ENCODE data around the gene MED15.
A peak's percentile ranks its signal among the peaks of the same experiment; 100 is the strongest.

MED15 gene

DNA sequence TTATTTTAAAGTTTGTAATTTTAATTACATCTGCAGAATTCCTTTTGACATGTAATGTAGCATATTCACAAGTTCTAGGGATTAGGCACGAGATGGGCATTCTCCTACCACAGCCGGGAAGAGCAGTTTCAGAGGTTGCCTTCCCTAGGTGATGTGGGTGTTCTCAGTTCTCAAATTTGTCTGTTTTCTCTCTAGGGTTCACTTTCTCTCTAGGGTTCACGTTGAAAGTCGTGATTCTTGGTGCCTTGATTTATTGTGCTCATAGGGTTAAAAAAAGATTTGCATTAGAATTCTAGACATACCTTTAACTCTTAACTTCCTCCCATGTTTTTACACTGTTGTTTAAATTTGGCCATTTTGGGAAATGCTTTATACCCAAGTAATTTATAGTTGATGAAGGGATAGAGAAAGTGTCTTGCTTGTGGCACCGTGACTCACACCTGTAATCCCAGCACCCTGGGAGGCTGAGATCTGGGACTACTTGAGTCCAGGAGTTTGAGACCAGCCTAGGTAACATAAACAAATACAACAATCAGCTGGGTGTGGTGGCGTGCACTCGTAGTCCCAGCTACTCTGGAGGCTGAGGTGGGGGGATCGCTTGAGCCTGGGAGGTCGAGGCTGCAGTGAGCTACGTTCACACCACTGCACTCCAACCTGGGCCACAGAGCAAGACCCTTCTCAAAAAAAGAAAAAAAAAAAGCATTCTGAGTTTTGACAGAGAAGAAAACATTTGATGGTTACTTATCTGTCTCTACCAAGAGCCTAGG lies 3.6 kb downstream of the MED15 start:
- no peak for DNase-seq

DNA sequence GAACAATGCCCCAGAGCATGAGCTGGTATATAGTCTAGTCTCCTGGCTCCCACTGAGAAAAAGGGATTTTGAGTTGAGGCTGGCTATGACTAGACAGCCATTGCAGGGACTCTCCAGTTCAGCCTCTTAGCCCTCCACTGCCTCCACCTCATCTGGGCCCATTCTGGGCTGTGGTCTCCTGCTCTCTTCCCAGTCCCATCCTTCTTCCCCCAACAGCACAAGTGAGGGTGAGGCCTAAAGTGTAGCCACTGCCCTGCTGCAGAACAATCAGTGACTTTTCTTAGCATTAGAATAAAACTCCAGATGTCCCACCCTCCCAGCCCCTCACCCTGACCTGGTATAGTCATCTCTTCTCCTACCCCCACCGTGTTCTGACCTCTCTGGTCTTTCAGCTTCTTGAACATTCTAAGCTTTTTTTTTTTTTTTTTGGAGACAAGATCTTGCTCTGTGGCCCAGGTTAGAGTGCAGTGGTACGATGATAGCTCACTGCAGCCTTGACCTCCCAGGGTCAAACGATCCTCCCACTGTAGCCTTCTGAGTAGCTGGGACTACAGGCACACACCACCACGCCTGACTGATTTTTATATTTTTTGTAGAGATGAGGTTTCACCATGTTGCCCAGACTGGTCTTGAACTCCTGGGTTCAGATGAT lies 4.3 kb downstream of the MED15 start:
- no peak for DNase-seq

- peak; percentile 29 to 44 for DNase-seq
These were observed 7.4 kb downstream of the MED15 start for GRCh38 chr22:20514658-20515406.

- DNase-seq: no peak
These were observed 9.0 kb downstream of the MED15 start for GRCh38 chr22:20516399-20516798.

- DNase-seq: no peak
These were observed 10.0 kb downstream of the MED15 start for GRCh38 chr22:20517422-20517821.

GRCh38 chr22:20517841-20518592 lies 10.6 kb downstream of the MED15 start:
- no peak for DNase-seq

DNA sequence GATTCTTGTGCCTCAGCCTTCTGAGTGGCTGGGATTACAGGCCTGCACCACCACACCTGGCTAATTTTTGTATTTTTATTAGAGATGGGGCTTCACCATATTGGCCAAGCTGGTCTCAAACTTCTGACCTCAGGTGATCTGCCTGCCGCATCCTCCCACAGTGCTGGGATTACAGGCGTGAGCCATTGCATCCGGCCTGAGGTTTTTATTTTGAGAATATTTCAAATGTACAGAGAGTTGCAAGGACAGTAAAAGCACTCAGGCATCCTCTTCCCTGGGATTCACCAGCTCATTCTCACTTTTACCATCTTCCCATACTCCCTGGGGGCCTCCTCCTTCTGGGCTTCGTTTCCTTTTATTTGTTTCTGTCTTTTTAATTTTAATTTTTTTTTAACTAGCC lies 12.1 kb downstream of the MED15 start:
- DNase-seq: no peak

DNA sequence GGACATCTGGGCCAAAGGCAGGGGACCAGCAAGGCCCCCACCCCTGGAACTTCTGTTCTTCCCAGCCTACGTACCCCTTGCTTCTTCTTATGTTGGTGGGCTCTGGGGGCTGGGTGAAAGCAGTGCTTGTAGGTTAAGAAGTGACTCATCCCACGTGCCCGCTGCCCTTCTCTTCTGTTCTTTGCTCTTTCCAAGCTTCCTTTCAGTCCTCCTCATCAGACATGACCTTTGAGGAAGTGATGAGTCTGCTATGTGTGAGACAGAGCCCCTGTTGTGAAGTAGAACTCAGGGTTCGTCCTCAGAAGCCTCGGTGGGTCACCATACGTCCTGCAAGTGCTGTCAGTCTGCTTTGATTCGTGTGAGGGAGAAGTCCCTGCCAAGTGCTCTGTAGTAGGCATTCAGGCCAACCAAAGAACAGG lies 12.7 kb downstream of the MED15 start:
- peak; percentile 42 to 57 for DNase-seq

DNA sequence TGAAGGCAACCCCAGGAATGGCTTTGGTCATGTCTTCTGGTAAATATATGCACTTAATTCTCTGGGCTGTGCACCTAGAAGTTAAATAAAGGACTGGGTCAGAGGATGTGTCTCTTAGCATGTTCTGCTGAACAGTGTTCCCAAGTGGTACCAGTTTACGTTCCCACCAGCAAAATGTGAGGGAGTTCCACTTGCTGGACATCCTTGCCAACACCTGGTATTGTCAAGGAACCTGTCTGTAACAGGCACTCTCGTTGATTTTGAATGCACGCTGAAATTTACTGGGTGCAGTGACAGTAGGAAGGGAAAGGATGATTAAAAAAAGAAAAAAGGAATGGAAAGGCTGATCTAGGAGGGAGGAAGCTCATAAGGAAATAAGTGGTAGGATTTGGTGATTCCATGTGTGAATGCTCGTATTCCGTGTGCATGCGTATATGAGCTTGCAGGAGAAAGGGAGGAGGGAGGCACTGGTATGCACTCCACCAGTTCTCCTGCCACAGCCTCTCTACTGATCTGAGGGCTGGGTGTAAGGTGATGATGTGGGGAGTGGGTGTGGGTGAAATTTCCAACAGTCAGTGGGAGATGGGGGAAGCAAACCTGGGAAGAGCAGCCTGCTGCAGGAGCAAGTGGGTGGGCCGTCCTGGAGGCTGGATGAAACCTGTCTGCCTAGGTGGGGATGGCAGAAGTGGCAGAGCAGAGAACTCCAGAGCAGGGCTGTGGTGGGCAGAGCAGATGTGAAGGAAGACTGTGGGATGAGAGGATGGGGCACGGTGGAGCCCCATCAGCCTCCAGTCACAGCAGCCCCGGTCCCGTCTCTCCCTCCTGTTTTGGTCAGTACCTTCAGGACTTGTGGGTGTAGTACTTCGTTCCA lies 15.0 kb downstream of the MED15 start:
- DNase-seq: no peak

GRCh38 chr22:20523086-20523983 lies 15.9 kb downstream of the MED15 start:
- peak; percentile 40 to 44 for DNase-seq

DNA sequence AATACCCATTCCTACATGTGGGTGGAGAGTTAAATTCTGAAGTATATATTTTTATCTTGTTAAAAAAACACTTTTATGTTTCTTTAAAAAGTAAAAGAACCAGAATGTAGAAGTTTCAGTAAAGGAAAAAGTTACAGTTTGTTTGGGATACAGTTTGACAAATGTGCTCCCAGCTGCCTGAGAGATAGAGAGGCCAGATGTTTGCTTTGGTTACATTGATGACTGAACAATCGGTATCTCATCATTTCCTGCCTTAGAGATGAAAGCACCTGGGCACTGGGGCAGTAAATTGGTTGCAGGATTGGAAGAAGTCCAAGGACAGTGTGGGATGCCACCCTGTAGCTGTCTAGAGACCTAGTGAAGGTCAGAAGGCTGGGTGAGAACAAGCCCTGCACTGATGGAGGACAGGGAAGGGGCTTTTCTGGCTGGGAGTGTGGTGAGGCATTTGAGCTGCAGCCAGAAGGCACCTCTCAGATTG lies 16.6 kb downstream of the MED15 start:
- peak; percentile 36 for DNase-seq

DNA sequence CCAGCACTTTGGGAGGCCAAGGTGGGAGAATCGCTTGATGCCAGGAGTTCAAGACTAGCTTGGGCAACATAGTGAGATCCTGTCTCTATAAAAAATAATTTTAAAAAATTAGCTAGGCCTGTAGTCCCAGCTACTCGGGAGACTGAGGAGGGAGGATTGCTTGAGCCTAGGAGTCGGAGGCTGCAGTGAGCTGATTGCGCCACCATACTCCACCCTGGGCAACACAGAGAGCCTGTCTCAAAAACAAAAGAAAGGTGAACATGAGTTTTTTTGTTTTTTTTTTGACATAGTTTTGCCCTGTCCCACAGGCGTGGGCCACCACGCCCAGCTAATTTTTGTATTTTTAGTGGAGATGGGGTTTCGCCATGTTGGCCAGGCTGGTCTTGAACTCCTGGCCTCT lies 17.6 kb downstream of the MED15 start:
- no peak for DNase-seq

- DNase-seq: no peak
These were observed 18.9 kb downstream of the MED15 start for GRCh38 chr22:20526305-20526627.

DNA sequence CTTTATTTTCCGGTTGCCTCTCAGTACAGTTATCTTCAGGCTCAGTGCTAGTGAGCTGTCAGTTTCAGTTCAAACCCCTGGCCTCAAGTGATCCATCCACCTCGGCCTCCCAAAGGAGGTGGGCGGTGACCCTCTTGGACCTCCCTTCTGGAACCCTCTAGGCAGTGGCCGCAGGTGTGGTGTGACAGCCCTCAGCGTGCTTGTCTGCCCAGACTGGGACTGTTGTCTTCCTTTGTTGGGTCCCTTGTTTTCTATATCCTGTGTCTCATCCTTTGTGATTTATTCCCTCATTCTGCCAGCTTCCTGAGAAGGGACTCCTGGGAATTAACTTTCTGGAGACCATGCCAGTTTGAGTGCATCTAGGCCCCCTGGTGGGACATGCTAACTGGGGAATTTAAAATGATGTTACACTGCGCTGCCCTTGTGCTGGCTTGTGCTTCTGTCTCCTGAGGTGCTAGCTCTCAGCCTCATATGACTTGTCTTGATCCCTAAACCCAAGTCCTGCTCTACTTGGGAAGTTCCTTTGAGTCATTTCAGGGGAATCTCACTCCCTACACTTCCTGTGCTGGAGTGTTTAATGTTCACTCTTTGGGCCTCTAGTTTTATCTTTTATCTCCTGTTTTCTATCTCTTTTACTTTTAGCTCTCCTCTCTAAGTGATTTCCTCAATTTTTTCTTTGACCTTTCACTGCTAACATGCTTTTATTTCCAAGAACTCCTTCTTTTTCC lies 19.4 kb downstream of the MED15 start:
- DNase-seq: no peak

GRCh38 chr22:20528405-20528978 lies 21.1 kb downstream of the MED15 start:
- DNase-seq: no peak

- DNase-seq: no peak
These were observed 23.2 kb downstream of the MED15 start for GRCh38 chr22:20530368-20531153.

DNA sequence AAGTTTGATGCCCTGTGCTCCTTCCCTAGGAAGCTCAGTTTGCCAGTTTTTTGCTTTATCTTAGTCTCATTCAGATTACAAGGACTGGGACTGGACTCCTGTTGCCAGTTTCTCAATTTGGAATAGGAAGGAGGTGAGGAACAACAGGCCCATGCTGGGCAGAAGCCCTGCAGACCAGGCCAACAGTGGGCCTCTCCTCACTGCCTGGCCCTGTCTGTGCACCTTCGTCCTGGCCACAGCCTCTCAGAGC lies 23.7 kb downstream of the MED15 start:
- DNase-seq: no peak

DNA sequence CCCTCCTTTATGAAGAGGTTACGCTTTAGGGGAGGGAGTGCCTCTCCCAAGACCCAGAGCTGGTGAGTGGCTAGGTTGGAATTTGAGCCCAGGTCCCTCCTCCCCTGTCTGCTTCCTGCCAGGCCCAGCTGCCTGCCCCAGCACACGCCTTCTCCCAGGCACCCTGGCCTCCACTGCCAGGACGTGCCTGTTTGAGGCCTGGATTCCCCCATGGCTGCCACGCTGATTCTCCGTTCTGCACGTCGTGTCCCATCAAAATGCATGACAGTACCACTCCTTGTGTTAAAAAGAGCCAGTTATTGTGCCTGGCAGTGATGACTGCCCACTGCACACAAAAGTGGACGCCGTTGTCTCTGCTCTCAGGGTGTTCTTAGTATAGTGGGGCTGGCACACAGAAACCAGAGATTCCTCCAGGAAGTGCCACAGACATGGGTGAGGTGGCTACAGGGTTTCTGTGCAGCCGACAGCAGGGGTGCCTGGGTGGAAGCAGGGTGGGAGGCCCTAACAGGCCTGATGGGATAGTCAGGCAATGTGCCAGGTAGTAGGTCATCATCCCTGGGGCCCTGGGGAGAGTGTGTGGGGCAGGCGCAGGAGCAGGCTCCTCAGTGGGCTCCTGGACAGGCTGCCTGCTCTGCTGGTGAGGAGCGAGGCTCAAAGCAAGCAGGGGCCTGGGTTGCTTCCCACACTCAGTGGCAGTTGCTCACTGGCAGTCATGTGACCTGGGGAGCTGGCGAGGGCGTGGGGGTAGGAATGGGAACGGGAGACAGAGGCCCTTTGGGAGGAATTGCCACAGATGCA lies 24.2 kb downstream of the MED15 start:
- no peak for DNase-seq

All from activated T-cell treated with anti-CD3 and anti-CD28 coated beads, Interleukin-2, amount 50 U/mL, for 48 hours (primary cell).